DMS153 (cell line): Measurements from ENCODE around the gene USP13.
"Not testable (repeated sequence)": the region's sequence is repeated elsewhere in the genome, so short reads cannot be mapped to it uniquely, and the experiment has no call there.

Experiments used
- DNase-seq: peaks from one replicate; lab custom pipeline; 2025; lab: John Stamatoyannopoulos, UW

The USP13 gene, protein sequence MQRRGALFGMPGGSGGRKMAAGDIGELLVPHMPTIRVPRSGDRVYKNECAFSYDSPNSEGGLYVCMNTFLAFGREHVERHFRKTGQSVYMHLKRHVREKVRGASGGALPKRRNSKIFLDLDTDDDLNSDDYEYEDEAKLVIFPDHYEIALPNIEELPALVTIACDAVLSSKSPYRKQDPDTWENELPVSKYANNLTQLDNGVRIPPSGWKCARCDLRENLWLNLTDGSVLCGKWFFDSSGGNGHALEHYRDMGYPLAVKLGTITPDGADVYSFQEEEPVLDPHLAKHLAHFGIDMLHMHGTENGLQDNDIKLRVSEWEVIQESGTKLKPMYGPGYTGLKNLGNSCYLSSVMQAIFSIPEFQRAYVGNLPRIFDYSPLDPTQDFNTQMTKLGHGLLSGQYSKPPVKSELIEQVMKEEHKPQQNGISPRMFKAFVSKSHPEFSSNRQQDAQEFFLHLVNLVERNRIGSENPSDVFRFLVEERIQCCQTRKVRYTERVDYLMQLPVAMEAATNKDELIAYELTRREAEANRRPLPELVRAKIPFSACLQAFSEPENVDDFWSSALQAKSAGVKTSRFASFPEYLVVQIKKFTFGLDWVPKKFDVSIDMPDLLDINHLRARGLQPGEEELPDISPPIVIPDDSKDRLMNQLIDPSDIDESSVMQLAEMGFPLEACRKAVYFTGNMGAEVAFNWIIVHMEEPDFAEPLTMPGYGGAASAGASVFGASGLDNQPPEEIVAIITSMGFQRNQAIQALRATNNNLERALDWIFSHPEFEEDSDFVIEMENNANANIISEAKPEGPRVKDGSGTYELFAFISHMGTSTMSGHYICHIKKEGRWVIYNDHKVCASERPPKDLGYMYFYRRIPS

DNA sequence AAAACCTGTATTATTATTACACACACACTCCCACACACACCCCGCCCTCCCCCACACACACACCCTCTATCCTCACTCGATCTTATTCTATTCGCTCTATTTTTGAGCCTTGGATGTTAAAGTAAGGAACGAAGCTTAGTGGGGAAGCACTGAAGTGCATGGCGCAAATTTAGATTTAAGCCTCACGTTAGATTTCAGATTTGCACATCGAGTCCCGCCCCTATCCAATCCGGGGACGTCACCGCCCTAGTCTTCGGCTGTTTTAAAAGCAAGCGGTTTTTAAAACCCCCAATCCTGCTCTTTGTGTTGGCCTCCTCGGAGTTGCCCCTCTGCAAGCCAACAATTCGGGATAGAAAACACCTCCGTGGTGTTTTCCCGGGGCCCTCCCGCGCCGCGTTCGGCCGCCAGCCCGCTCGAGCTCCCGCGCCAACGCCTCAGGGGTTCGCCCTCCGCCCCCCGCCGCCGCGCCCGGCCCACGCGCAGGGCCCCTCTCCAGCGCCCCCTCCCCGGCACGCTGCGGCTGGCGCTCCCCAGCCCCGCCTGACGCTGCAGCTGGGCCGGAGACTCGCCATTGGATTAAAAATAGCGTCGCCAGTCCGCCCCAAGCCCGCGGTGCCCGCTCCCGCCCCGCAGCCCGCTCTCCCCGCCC, at the start of gene USP13:
USP13 (plus strand) TSS at position 594 of the 649 bp plus-strand sequence. CDS start 186 bp downstream, outside the sequence.
- DNase-seq: peak; percentile 38

DNA sequence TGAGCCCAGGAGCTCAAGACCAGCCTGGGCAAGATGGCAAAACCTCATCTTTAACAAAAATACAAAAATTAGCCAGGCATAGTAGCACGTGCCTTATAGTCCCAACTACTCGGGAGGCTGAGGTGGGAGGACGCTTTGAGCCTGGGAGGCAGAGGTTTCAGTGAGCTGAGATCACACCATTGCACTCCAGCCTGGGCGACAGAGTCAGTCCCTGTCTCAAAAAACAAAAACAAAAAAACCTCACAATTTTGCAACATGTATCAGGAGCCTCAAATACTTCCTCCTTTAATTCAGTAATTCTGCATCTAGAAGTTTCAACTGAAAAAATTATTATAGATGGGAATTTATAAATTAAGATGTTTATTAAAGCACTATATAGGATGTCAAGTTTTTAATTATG, 49.5 kb upstream of the USP13 start:
- no peak for DNase-seq

DNA sequence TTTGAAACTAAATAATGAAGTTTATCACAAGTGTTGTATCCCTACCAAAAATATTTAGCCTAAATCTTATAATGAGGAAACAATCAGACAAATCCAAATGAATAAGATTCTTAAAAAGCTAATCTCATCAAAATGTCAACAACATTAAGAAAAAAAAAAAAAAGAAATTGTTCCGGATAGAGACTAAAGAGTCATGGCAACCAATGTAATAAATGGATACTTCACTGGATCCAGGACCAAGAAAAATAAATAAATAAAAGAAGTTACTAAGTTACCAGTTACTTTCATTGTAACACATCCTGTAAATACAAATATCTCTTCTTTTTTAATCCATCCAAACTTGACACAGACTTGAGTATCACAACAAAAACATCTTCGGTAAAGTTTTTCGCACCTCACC, 49.0 kb upstream of the USP13 start:
- no peak for DNase-seq

DNA sequence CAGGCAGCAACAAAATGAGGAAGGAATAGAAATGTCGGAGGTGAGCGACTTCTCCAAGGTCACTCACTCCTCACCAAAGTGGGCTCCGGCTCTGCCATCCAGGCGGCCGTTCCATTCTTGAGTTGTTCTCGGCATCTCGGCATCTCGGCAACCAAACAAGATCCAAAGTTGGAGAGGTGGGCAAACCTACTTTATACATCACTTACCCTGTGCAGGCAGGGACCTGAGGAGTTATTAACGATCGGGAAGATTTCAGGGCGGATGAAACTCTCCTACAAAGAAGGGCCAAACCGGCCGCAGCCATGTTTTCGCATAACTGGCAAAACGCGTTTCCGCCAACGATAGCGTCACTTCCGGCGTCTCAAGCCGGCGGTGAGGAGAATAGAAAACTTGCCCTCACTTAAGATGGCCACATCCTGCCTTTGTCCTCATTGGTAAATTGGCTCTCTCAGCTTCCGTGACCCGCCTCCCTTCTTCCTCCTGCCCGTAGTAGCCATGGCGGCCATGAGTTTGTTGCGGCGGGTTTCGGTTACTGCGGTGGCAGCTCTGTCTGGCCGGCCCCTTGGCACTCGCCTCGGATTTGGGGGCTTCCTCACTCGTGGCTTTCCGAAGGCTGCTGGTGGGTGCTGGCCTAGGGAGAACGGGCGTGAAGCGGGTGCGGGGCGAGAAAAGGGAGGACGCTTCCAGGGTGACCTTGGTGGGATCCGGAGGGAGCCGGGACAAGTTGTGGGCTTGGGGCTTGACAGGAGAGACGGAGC, 48.3 kb upstream of the USP13 start, which contains the start of the genes MRPL47 and NDUFB5:
MRPL47 (minus strand) TSS at position 318 of the 758 bp plus-strand sequence; CDS start at position 304, 14 bp downstream.
NDUFB5 (plus strand) TSS at position 474 of the 758 bp plus-strand sequence; CDS start at position 496, 22 bp downstream.
- peak; percentile 93 for DNase-seq

DNA sequence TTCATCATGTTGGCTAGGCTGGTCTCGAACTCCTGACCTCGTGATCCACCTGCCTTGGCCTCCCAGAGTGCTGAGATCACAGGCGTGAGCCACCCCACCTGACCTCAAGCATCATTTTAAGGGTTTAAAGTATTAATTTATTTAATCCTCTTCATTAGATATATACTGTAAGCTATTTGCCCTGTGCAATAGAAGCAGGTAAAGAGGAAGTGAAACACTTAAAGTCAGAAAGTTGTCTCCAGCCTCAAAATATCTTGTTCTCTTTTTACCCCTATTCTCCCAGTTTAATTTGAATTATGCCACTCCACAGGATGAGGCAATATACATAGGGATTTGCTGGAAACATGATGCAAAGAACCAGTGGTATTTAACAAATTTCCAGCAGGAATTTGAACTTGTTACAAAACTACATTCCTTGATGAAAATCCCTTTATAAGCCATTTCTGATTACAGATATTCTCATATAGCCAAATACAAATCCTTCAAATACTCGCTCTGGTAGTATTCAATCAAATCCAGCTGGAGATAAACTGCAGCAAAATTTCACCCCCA, 46.2 kb upstream of the USP13 start:
- DNase-seq: no peak

DNA sequence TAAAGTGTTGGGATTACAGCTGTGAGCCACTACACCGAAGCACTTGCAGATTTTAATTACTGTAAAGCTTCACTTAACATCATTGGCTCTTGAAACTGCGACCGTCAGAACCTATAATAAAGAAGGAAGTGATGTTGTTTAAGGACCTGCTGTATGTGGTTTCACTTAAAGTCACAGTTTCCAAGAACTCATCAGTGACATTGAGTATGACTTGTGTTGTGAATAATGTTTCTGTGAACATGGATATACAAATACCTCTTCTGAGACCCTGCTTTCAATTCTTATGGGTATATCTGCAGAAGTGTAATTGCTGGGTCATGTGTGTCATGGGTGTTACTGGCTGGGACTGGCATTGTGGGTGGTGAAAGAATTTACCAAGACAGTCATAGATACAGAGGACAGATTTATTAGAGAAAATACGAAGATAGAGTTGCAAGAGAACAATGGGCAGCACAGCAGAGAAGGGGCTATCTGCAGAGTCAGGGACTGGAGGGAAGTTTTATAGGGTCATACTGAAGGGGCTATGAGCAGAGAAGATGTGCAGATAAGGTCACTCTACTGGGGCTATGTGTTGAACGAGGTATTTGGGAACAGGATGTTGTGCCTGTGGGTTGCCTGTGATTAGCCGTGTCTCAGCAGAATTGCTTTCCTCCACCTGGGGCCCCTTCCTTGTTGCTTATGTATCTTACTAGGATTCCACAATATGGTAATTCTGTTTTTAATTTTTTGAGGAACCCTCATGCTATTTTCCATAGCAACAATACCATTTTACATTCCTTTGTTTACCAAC, 43.7 kb upstream of the USP13 start:
- DNase-seq: no peak

DNA sequence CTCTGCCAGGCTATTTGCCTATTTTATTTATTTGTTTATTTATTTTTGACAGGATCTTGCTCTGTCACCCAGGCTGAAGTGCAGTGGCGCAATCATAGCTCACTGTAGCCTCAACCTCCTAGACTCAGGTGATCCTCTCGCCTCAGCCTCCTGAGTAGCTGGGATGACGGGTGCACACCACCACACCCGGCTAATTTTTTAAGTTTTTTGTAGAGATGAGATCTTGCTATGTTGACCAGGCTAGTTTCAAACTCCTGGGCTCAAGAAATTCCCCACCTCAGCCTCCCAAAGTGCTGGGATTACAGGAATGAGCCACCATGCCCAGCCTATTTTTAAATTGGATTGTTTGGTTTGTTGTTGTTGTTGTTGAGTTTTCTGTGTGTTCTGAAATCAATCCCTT, 42.8 kb upstream of the USP13 start:
- no peak for DNase-seq

DNA sequence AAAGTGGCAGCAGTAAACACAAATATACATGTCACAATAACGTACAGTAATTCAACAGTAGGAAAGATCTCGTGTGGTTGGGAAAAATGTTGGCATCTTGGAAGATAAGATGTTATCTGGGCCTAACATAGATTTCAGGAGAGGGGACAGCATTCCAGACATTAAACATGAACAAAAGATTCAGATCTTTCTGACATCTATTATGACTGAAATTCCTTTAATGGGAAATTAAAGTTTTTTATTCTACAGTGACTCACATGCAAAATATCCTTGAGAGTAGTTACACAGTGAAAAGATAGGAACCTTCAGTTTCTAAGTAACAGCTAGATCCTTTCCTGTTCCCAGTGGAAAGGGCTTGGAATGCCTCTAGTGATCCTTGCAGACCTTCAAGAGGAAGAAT, 39.0 kb upstream of the USP13 start:
- no peak for DNase-seq

DNA sequence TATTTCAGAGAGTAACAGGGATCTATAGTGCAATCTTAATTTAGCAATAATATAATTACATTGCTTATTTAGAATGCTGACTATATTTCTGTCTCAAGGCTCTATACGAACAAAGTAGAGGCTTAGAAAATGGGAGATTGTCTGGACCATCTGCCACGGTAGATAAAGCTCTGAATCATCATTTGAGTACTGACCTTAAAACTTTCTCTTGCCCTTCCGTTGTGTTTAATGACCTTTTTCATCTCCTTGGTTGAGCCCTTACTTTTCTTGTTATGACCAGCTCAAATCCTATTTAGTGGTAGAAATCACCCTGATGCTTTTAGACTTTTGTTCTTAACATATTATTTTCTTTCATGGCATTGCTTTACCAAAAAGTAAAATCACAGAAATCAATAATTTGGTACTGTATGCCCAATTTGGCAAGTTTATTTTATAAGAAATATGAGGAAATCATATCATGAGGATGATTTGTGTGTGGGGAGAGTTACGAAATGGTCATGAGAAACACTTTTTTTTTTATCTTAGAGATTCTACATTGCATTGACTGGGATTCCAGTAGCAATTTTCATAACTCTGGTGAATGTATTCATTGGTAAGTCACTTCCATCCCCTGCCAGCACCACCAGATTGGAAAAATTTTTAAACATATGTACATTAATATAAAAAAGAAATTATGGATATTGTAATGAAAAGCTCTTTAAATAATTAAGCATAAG, 37.2 kb upstream of the USP13 start:
- no peak for DNase-seq

DNA sequence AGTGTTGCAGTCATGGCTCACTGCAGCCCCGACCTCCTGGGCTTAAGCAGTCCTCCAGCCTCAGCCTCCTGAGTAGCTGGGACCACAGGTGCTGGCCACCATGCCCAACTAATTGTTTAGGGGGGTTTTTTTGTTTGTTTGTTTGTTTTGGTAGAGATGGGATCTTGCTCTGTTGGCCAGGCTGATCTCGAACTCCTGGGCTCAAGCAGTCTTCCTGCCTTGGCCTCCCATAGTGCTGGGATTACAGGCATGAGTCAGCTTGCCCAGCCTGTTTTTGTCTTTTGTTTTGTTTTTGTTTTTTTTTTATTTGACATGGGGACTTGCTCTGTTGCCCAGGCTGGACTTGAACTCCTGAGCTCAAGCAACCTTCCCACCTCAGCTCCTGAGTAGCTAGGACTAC, 30.8 kb upstream of the USP13 start:
- DNase-seq: no peak

DNA sequence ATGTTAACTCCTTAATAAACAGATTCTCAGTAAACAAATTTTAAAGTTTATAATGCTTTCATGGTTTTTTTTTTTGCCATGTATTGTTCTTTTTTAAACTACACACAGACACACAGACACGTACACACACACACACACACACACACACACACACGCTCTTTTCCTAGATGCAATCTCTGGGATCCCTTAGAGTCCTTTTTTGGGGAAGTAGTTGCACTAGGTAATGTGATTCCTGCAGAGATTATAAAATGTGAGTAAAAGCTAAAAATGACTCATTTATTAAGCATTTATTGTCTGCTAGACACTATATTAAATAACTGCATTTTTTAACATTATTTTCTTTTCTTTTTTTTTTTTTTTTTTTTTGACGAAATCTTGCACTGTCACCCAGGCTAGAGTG, 28.4 kb upstream of the USP13 start:
- no peak for DNase-seq

DNA sequence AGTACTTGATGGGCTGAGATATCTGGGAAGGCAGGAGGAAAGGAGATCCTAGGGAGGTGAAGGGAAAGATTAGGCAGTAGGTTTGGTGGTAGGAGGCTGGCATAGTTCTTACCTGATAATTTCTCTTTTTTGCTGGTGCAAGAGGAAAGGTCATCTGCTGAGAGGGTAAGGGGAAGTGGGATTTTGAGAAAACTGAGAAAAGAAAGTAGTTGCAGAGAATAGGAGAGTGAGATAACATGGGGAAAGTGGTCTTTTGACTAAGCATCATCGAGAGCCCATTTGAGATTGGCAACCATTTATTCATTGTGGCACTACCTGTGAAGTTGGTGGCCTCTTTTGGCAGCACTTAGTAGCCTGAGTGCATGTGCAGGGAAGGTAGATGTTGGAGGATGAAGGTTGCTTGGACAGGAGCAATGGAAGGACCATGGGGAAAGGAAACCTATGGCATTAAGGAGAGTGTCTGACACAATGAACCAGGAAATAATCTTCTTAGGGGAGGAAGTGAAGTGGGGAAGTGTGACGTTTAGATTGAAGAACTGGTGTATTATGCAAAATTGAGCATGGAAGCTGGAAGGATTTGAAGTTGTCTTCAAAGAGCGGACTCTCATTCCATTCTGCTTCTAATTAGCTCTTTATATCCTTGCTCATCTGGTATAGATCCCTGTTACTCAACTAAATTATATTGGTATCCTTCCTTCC, 21.9 kb upstream of the USP13 start:
- DNase-seq: no peak

DNA sequence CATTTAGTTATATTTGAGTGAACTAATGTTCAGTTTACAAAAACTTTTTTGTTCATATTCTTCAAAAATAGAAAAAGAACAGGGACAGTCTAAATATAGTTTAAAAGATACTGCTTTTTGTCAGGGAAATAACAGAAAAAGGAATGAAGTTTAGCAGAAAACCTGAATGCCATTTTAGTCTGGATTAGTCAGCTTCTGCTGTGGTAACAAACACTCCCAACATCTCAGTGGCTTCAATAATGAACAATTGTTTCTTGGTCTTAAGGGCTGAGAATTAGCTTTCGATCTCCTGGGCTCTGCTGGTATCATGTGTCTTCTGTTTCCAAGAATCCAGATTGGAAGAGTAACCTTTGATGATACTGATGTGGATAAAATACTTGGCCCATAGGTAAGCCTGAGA, 12.4 kb upstream of the USP13 start:
- DNase-seq: no peak

DNA sequence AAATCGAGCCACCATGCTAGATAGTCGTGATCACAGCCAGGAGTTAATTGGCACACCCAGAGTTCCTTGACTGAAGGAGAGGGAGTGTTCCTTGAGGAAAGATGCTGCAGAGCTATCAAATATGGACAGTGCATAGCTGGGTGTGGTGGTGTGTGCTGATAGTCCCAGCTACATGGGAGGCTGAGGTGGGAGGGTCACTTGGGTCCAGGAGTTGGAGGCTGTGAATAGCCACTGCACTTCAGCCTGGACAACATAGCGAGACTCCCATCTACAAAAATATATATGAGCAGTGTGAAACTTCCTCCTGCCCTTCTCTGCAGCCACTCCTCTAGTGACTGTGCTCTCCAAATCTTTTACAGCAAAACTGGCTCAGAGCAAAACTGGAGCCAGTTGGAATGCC, 10.0 kb upstream of the USP13 start:
- no peak for DNase-seq

DNA sequence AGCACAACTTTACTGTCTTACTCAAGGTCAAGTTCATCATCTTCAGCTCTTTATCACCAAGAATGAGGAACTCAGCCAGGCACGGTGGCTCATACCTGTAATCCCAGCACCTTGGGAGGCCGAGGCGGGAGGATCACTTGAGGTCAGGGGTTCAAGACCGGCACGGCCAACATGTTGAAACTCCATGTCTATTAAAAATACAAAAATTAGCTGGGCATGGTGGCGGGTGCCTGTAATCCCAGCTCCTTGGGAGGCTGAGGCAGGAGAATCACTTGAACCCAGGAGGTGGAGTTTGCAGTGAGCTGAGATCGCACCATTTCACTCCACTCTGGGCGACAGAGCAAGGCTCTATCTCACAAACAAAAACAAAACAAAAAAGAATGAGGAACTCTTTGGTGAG, 9.0 kb upstream of the USP13 start:
- DNase-seq: not testable (repeated sequence)

DNA sequence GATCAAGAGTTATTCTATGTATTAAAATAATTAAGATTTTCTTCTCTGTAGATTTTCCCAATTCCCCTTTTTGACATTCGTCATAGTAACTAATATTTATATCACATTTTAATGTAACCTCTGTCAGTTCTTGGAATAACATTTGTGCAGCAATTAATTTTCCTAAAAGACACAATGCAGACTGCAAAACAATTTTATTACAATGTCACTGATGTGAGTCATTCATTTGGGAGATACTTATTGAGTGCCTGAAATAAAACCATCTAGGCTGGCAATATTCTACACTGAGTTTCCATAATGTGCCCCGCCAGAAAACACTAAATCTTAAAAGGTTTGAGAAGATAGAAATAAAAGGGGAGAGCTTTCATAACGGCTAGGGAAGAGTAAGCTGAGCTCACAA, 6.7 kb upstream of the USP13 start:
- no peak for DNase-seq

DNA sequence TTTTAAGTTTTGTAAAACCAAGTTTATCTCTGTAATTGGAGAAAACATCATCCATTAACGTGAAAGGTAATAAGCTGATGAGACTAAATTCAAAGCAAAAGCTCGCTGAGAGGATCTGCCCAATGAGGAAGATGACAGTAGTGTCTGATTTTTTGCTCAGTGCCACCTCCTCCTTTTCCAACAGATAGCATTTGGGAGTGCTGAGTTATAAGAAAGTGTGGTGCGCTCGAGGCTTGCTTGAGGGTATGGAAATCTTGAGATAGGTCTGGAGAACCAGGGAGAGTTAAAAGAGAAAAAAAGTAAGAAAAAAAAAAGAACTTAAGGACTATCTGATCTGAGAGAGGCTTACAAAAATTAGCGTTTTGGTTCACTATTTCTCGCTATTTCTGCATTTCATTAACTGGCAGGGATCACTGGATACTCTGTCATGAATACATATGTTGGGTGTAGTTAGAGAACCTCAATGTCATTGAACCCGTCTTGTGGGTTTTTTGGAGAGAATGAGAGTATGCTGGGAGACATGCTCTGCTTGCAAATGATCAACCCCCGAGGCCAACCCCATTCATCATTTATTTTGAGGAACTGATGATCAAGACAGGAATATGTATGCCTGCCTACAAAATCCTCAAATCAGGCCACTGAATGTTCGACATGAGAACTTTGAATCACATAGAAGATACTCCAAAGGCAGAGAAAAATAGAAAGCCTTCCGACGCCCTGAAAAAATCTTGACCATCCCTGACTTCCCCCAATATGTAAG, 973 bp upstream of the USP13 start:
- DNase-seq: no peak

DNA sequence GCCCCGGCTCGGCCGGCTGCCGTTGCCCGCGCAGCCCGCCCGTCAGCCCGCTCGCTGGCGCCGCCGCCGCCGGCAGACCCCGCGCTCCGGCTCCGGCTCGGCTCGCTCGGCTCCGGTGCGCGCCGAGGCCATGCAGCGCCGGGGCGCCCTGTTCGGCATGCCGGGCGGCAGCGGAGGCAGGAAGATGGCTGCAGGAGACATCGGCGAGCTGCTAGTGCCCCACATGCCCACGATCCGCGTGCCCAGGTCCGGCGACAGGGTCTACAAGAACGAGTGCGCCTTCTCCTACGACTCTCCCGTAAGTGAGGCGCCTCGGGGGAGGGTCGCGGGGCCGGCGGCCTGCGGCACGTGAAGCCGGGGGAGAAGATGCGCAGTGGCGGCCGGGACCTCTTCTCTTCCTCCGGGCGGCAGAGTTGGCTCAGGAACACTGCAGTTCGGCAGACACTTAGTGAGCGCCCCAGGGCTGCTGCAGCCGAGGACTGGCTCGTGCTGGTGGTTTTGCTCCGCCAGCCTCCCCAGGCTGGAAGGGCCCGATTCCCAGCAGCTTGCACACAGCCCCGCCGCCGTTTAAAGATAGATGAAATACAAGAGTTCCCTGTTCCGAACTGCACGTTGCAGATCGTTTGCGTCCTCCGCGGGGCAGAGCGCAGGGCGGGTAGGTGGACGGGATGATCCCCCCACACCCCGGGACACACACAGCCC, 407 bp downstream of the USP13 start:
- peak; percentile 44 for DNase-seq
